Measurements from ENCODE around the gene SLC30A7.
"Not testable (repeated sequence)": the region's sequence is repeated elsewhere in the genome, so short reads cannot be mapped to it uniquely, and the experiment has no call there.

The SLC30A7 gene, protein sequence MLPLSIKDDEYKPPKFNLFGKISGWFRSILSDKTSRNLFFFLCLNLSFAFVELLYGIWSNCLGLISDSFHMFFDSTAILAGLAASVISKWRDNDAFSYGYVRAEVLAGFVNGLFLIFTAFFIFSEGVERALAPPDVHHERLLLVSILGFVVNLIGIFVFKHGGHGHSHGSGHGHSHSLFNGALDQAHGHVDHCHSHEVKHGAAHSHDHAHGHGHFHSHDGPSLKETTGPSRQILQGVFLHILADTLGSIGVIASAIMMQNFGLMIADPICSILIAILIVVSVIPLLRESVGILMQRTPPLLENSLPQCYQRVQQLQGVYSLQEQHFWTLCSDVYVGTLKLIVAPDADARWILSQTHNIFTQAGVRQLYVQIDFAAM

DNA sequence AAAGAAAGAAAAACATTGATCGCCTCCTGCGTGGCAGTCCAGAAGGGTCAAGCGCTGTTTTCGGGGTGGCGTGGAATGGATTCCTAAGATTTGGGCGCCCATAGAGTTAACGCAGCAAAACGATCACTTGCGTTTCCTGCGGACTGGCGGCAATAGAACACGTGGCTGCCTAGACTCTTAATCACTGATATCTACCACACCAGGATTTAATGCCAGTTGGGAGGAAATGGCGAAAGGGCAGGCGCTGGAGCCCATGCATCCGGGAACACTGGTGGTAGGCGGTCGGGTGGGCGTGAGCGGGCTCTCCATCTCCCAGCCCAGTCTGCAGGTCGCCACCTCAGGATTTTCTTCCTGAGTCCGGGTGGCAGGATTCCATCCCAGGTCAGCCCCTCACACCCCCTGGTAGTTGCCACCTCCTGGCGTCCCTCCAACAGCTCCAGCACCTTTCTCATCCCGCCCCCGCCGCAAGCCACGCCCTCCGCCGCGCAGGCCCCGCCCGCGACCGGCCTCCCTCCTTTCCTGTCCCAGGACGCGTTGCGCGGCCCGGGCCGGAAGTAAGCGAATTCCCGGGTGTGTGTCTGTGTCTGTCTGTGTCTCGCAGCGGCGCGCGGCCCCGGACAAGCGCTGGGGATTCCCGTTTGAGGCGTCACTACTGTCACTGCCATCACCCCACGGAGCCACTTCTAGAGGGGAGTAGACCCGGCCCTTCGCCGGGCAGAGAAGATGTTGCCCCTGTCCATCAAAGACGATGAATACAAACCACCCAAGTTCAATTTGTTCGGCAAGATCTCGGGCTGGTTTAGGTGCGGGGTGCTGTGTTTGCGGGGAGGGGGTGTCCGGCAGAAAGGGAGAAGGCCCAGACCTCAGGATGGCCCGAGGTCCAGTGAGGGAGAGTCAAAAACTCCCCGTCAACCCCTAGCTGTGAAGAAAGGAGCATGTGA is at the start of gene SLC30A7:
Gene SLC30A7 (plus strand): TSS at position 551 of the 941 bp plus-strand sequence. CDS start 173 bp downstream, at position 724.
- peak; percentile 96 for DNase-seq

- DNase-seq: no peak
Measured at GRCh38 chr1:100847361-100848082, 48.4 kb upstream of the SLC30A7 start.

DNA sequence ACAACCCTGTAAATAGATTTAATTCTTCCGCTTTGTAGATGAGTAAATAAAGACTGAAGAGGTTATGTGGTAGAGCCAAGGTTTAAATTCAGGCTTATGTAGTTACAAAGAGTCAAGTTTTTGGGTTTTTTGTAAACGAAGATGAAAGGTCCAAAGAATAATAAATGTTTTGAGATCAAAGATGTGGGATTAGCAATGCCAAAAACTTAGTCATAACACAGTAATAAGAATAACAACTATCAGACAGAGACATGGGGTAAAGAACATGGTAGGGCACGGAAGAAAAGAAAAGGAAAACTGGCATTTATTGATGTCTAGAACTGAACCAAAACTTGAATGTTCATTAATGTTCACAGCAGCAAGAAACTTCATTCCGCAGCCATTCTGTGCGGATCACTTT is 44.2 kb upstream of the SLC30A7 start:
- no peak for DNase-seq

DNA sequence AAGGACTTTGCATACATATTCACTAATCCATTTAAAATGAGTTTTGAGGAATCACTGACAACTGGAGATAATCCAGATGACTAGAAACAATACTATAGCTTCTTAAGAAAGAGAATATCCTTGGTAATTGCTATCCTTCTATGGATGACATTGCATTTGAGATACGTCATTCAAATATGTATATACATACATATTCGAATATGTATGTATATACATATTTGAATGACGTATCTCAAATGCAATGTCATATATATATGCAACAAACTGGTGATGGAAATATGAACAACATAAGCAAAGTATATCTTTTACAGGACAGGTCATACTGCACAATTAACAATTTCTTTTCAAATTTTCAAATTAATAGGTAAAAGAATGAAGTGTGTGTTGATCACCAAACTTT is 42.9 kb upstream of the SLC30A7 start:
- no peak for DNase-seq

DNA sequence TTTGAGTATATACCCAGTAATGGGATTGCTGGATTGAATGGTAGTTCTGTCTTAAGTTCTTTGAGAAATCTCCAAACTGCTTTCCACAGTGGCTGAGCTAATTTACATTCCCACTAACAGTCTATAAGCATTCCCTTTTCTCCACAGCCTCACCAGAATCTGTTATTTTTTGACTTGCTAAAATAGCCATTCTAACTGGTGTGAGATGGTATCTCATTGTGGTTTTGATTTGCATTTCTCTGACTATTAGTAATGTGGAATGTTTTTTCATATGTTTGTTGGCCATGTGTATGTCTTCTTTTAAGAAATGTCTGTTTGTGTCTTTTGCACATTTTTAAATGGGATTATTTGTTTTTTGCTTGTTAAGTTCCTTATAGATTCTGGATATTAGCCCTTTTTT is 40.8 kb upstream of the SLC30A7 start:
- DNase-seq: not testable (repeated sequence)

GRCh38 chr1:100860397-100860991 is 35.4 kb upstream of the SLC30A7 start:
- no peak for DNase-seq

DNA sequence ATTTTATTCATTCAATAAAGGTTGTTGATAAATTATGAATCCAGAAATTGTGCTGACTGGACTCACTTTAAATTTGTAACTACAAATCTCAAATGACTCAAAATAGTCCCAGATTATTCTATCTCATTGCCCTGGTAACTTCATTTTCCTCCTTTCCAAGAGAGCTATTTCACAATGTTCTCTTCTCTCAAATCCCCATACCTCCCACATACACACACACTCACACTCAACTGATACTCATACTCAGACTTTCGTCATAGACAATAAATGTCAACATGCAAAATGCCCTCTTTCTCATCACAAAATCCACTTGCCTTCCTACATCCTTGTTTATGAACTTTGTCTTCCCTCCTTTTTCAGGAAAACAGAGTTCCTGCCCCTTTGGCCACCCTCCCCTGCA is 34.5 kb upstream of the SLC30A7 start:
- no peak for DNase-seq

DNA sequence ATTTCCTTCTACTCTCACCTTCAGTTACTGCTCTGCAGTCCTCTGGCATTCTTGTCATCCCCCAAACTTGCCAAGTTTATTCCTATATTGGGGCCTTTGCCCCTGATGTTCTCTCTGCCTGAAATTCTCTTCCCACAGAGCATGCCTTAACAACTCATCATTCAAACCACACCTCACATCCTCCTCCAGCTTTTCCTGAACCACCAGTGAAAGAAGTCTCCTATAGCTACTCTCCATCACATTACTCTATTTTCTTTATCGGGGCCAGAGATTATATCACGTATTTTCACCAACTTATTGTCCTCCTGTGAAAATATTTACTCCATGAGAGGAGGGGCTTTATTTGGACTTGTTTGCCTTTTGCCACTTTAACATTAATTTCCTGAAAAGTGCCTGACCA is 33.3 kb upstream of the SLC30A7 start:
- DNase-seq: no peak

GRCh38 chr1:100866041-100866900 is 29.6 kb upstream of the SLC30A7 start:
- no peak for DNase-seq

DNA sequence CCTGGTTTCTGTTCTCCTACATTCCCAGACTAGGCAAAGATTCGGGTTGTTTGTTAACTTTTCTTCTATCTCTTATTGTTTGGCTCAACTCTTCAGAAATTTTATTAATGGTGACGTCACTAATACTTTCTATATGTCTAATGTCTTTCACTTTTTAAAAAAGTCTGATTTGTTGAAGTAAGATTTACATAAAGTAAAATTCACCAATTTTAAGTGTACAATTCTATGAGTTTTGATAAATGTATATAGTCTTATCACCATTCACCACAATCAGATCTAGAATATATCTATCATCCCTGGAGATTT is 29.0 kb upstream of the SLC30A7 start:
- no peak for DNase-seq

- DNase-seq: no peak
Measured at GRCh38 chr1:100868364-100868995, 27.4 kb upstream of the SLC30A7 start.

GRCh38 chr1:100869996-100870395 is 25.9 kb upstream of the SLC30A7 start:
- no peak for DNase-seq

DNA sequence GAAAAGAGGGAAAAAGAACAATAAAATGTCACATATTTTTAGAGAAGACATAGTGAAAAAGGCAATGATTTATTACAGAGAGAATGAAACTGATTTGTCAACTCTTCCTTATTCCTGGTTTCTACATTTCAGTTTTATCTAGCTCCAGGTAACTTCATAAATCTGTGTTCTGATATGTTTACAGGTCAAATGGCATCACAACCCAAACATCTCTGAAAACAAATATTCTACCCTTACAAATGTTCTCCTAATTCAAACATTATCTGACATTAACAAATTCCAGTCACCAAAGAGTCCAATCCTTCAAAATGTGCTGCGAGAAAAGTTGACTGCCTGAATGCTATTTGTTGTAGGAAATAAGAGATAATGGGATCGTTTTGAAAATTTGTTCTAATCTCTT is 21.5 kb upstream of the SLC30A7 start:
- DNase-seq: no peak

- DNase-seq: no peak
Measured at GRCh38 chr1:100875228-100875627, 20.7 kb upstream of the SLC30A7 start.

DNA sequence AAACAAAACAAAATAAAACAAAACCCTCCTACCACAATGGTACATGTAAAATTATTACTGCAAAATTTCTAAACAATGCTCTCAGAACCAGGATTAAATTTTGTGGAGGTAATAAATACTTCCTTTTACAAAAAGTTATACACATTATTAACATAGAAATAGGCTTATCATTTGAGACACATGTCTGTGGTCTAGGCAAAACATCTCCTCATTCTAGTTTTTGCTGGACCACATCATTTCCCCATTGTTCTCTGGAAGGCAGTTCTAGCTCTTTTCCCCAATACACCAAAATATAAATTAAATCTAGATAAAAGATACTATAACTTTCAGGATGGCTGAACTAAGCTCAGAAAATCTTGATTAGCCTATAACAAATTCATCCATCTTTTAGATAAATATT is 19.6 kb upstream of the SLC30A7 start:
- no peak for DNase-seq

- DNase-seq: no peak
Measured at GRCh38 chr1:100879422-100879821, 16.5 kb upstream of the SLC30A7 start.

GRCh38 chr1:100881687-100882086 is 14.2 kb upstream of the SLC30A7 start:
- no peak for DNase-seq

- no peak for DNase-seq
Measured at GRCh38 chr1:100882698-100883097, 13.2 kb upstream of the SLC30A7 start.

GRCh38 chr1:100883963-100884362 is 11.9 kb upstream of the SLC30A7 start:
- no peak for DNase-seq

- not testable (repeated sequence) for DNase-seq
Measured at GRCh38 chr1:100889007-100889406, 6.9 kb upstream of the SLC30A7 start.

GRCh38 chr1:100889869-100890482 is 5.9 kb upstream of the SLC30A7 start:
- DNase-seq: not testable (repeated sequence)
